ENCODE measurements around the gene LUC7L. TPM values are rescaled to one million over a fixed set of nuclear protein-coding genes. Genes with fewer than 3 reads are reported as not detected.
"Not testable (repeated sequence)": the region's sequence is repeated elsewhere in the genome, so short reads cannot be mapped to it uniquely, and the experiment has no call there.

The LUC7L gene
- total RNA-seq, 4 donors from 2014 or later, result 18.4 to 53.5 (median 31.1) TPM

GRCh38 chr16:166375-167121 is 62.7 kb downstream of the LUC7L start:
- H3K27me3 ChIP-seq, result peaks cover 57 to 67% (median 59%) of the 10 kb centered on the region in 3 donors
- H3K4me3 ChIP-seq, result peak overlapping the region in 1 of 4 donors; percentile 10
- no peak for TF ChIP-seq CTCF (IDR thresholded peaks at IDR 0.05 in 4 of 5, conservative IDR thresholded peaks at IDR 0.05 in 1 of 5)
- TF ChIP-seq POLR2A (IDR thresholded peaks at IDR 0.05), result no peak
- peaks cover 0 to 18% of the 10 kb centered on the region in 2 donors for H3K4me1 ChIP-seq
- no peak overlapping the region for H3K27ac ChIP-seq
- ATAC-seq (no peak), DNase-seq (no peak)
- in situ Hi-C loops (cut with MboI; ENCODE audit: low sequenced_read_pairs in 4 of 4) (no loop called here), intact Hi-C loops (cut with DNase I; ENCODE audit: low total_unique reads) (no loop called here)
- no peaks in the 10 kb centered on the region for H3K9me3 ChIP-seq
- no peaks in the 10 kb centered on the region for H3K36me3 ChIP-seq

GRCh38 chr16:165539-166374 is 63.5 kb downstream of the LUC7L start, which contains the start of gene HBM:
Gene HBM (plus strand): TSS chr16:165978. CDS start chr16:165998, 20 bp downstream.
- intact Hi-C loops (cut with DNase I; ENCODE audit: low total_unique reads) (no loop called here), in situ Hi-C loops (cut with MboI; ENCODE audit: low sequenced_read_pairs in 4 of 4) (no loop called here)
- Histone ChIP-seq H3K4me1 (peaks cover 0 to 18% of the 10 kb centered on the region in 2 donors), H3K36me3 (no peaks in the 10 kb centered on the region), H3K4me3 (peak within 1 kb of the TSS in 2 of 4 donors; percentile 30 to 40), H3K9me3 (no peaks in the 10 kb centered on the region), H3K27ac (no peak within 1 kb of the TSS), H3K27me3 (peaks cover 52 to 59% (median 52%) of the 10 kb centered on the region in 3 donors)
- TF ChIP-seq CTCF (IDR thresholded peaks at IDR 0.05 in 4 of 5, conservative IDR thresholded peaks at IDR 0.05 in 1 of 5) (no peak), POLR2A (IDR thresholded peaks at IDR 0.05) (no peak)
- no peak for DNase-seq
- no peak for ATAC-seq

GRCh38 chr16:164827-165538 is 64.3 kb downstream of the LUC7L start:
- no peak for DNase-seq
- Histone ChIP-seq H3K4me3 (peak overlapping the region in 2 of 4 donors; percentile 30 to 40), H3K4me1 (peaks cover 0 to 18% of the 10 kb centered on the region in 2 donors), H3K27ac (no peak overlapping the region), H3K36me3 (no peaks in the 10 kb centered on the region), H3K27me3 (peaks cover 45 to 52% (median 45%) of the 10 kb centered on the region in 3 donors), H3K9me3 (no peaks in the 10 kb centered on the region)
- intact Hi-C loops (cut with DNase I; ENCODE audit: low total_unique reads) (no loop called here), in situ Hi-C loops (cut with MboI; ENCODE audit: low sequenced_read_pairs in 4 of 4) (no loop called here)
- TF ChIP-seq CTCF (IDR thresholded peaks at IDR 0.05 in 4 of 5, conservative IDR thresholded peaks at IDR 0.05 in 1 of 5), result no peak
- no peak for TF ChIP-seq POLR2A (IDR thresholded peaks at IDR 0.05)
- no peak for ATAC-seq

- peaks cover 44 to 48% (median 44%) of the 10 kb centered on the region in 3 donors for H3K27me3 ChIP-seq
These were observed 65.0 kb downstream of the LUC7L start for GRCh38 chr16:164134-164823.

GRCh38 chr16:163696-164095 is 65.6 kb downstream of the LUC7L start:
- intact Hi-C loops (cut with DNase I; ENCODE audit: low total_unique reads); DNase-seq; in situ Hi-C loops (cut with MboI; ENCODE audit: low sequenced_read_pairs in 4 of 4); H3K9me3 ChIP-seq; H3K36me3 ChIP-seq; H3K4me3 ChIP-seq; H3K27ac ChIP-seq: not testable (repeated sequence)
- peak in 1 of 2 donors; percentile 39 for ATAC-seq
- peaks cover 38 to 43% (median 38%) of the 10 kb centered on the region in 3 donors for H3K27me3 ChIP-seq
- H3K4me1 ChIP-seq, result peaks cover 0 to 18% of the 10 kb centered on the region in 2 donors

More at GRCh38 chr16:164134-164823, 65.0 kb downstream of the LUC7L start:
- intact Hi-C loops (cut with DNase I; ENCODE audit: low total_unique reads); H3K36me3 ChIP-seq; H3K9me3 ChIP-seq; ATAC-seq; H3K4me3 ChIP-seq; in situ Hi-C loops (cut with MboI; ENCODE audit: low sequenced_read_pairs in 4 of 4); H3K27ac ChIP-seq; DNase-seq: not testable (repeated sequence)
- peaks cover 0 to 18% of the 10 kb centered on the region in 2 donors for H3K4me1 ChIP-seq

GRCh38 chr16:163139-163538 is 66.1 kb downstream of the LUC7L start:
- DNase-seq; H3K9me3 ChIP-seq; ATAC-seq; intact Hi-C loops (cut with DNase I; ENCODE audit: low total_unique reads); in situ Hi-C loops (cut with MboI; ENCODE audit: low sequenced_read_pairs in 4 of 4); H3K36me3 ChIP-seq; H3K27ac ChIP-seq; H3K4me3 ChIP-seq: not testable (repeated sequence)
- Histone ChIP-seq H3K27me3 (peaks cover 32 to 40% (median 35%) of the 10 kb centered on the region in 3 donors), H3K4me1 (peaks cover 0 to 18% of the 10 kb centered on the region in 2 donors)

Measured in gastrocnemius medialis (tissue), 4 donors.